Neural cell (in vitro differentiated cells): ENCODE measurements around the gene LRRN3. TPM values are rescaled to one million over a fixed set of nuclear protein-coding genes. Genes with fewer than 3 reads are reported as not detected.

Experiments
- H2AFZ ChIP-seq: fragments of 200-600, 300-800 bp; sonication (generic), shearing (Covaris generic); 2 replicates; pipeline ENCODE4 v1.6.0; 2014; ENCODE audit warnings: low read depth, mild to moderate bottlenecking, antibody characterized with exemption, low read length, moderate library complexity
- H3F3A ChIP-seq: fragments of 200-600 bp; shearing (Covaris generic); 2 replicates; pipeline ENCODE4 v1.6.1; 2016; ENCODE audit warnings: mild to moderate bottlenecking, moderate library complexity, mixed read lengths, antibody characterized with exemption, low read length; ENCODE audit not compliant: insufficient read depth, poor library complexity, severe bottlenecking
- H3K27ac ChIP-seq: fragments of 200-600, 300-800 bp; sonication (generic), shearing (Covaris generic); 2 replicates; pipeline ENCODE4 v1.5.1; 2014; ENCODE audit warnings: mild to moderate bottlenecking, low read length, moderate library complexity
- H3K27me3 ChIP-seq: fragments of 300-800, 200-600 bp; sonication (generic), shearing (Covaris generic); 2 replicates; pipeline ENCODE4 v1.6.0; 2014; ENCODE audit warnings: mild to moderate bottlenecking, low read depth, low read length, moderate library complexity; ENCODE audit not compliant: insufficient read depth
- H3K36me3 ChIP-seq: fragments of 300-800, 200-600 bp; sonication (generic), shearing (Covaris generic); 2 replicates; pipeline ENCODE4 v1.5.1; 2014; ENCODE audit warnings: mild to moderate bottlenecking, antibody characterized with exemption, low read length, moderate library complexity; ENCODE audit not compliant: insufficient read depth
- H3K4me2 ChIP-seq: fragments of 300-800, 200-600 bp; sonication (generic), shearing (Covaris generic); 2 replicates; pipeline ENCODE4 v1.6.0; 2014; ENCODE audit warnings: mild to moderate bottlenecking, low read length
- H3K4me3 ChIP-seq: fragments of 300-800, 200-600 bp; sonication (generic), shearing (Covaris generic); 2 replicates; pipeline ENCODE4 v1.5.1; 2014; ENCODE audit warnings: mild to moderate bottlenecking, low read length, moderate library complexity
- H3K79me2 ChIP-seq: fragments of 200-600 bp; shearing (Covaris generic); replicated peaks from 2 replicates; pipeline ENCODE4 v1.6.0; 2014; ENCODE audit warnings: mild to moderate bottlenecking, low read length, moderate library complexity; ENCODE audit not compliant: insufficient read depth
- H3K9ac ChIP-seq: fragments of 300-800, 200-600 bp; sonication (generic), shearing (Covaris generic); 2 replicates; pipeline ENCODE4 v1.6.1; 2016; ENCODE audit warnings: mild to moderate bottlenecking, low read length, mixed read lengths
- H3K9me2 ChIP-seq: fragments of 200-600 bp; shearing (Covaris generic); 2 replicates; pipeline ENCODE4 v1.6.1; 2016; ENCODE audit warnings: mild to moderate bottlenecking, low read length, mixed read lengths; ENCODE audit not compliant: insufficient read depth
- H3K9me3 ChIP-seq: fragments of 200-600, 300-800 bp; sonication (generic), shearing (Covaris generic); 2 replicates; pipeline ENCODE4 v1.6.1; 2016; ENCODE audit warnings: mild to moderate bottlenecking, mixed run types, low read length, moderate library complexity, mixed read lengths
- H4K20me1 ChIP-seq: fragments of 200-600 bp; shearing (Covaris generic); 2 replicates; pipeline ENCODE4 v1.6.1; 2016; ENCODE audit warnings: mild to moderate bottlenecking, mixed run types; ENCODE audit not compliant: insufficient read depth
- CTCF ChIP-seq: fragments of 450-650 bp; IDR thresholded peaks from 2 replicates; pipeline ENCODE4 v1.5.1; 2014; ENCODE audit warnings: antibody characterized with exemption, mild to moderate bottlenecking, moderate library complexity; ENCODE audit not compliant: poor library complexity, severe bottlenecking
- EP300 ChIP-seq: fragments of 450-650 bp; conservative IDR thresholded peaks from 2 replicates; pipeline ENCODE4 v1.6.1; 2014; ENCODE audit warnings: antibody characterized with exemption, mild to moderate bottlenecking, moderate library complexity; ENCODE audit not compliant: poor library complexity, severe bottlenecking
- EZH2 ChIP-seq: fragments of 200-600, 300-800 bp; shearing (Covaris generic), sonication (generic); IDR thresholded peaks from 2 replicates; pipeline ENCODE4 v1.6.1; 2014; ENCODE audit warnings: antibody characterized with exemption, low read length, borderline replicate concordance, mild to moderate bottlenecking; ENCODE audit not compliant: insufficient read depth, poor library complexity, severe bottlenecking
- MXI1 ChIP-seq: fragments of 450-650 bp; conservative IDR thresholded peaks from 2 replicates; pipeline ENCODE4 v1.6.1; 2014; ENCODE audit warnings: antibody characterized with exemption, mild to moderate bottlenecking; ENCODE audit not compliant: poor library complexity, severe bottlenecking
- POLR2AphosphoS5 ChIP-seq: IDR thresholded peaks from 2 replicates; pipeline ENCODE4 v1.6.1; 2012
- RAD21 ChIP-seq: fragments of 450-650 bp; conservative IDR thresholded peaks from 2 replicates; pipeline ENCODE4 v1.6.1; 2014; ENCODE audit warnings: antibody characterized with exemption, mild to moderate bottlenecking, moderate library complexity
- REST ChIP-seq: IDR thresholded peaks from 2 replicates; pipeline ENCODE4 v1.6.1; 2012; ENCODE audit warnings: borderline replicate concordance
- SMC3 ChIP-seq: fragments of 450-650 bp; conservative IDR thresholded peaks from 2 replicates; pipeline ENCODE4 v1.6.1; 2014; ENCODE audit warnings: antibody characterized with exemption, mild to moderate bottlenecking, moderate library complexity; ENCODE audit not compliant: poor library complexity
- TAF1 ChIP-seq: IDR thresholded peaks from 2 replicates; pipeline ENCODE4 v1.6.1; 2012; ENCODE audit warnings: low read depth
- polyA plus RNA-seq: library from polyadenylated mRNA; depleted of rRNA; stranded (reverse); fragments of >200 nt; gene quantifications from 2 replicates; pipeline ENCODE4 v1.2.3, GENCODE V29; 2014

The LRRN3 gene
- polyA plus RNA-seq, 1 donor from 2014 or later = 138 TPM

GRCh38 chr7:111067682-111068081, 23.2 kb upstream of the LRRN3 start:
- Histone ChIP-seq H3K27me3 (no peaks in the 10 kb centered on the region), H4K20me1 (no peaks in the 10 kb centered on the region)
- TF ChIP-seq MXI1 (no peak), TAF1 (no peak), EP300 (no peak), RAD21 (no peak), SMC3 (no peak), POLR2AphosphoS5 (no peak), EZH2 (no peak), CTCF (no peak), REST (no peak)

GRCh38 chr7:111068618-111069017, 22.3 kb upstream of the LRRN3 start:
- Histone ChIP-seq H3K27ac (no peak overlapping the region), H3K9ac (no peak overlapping the region), H3K36me3 (no peaks in the 10 kb centered on the region), H3K79me2 (no peaks in the 10 kb centered on the region), H3K27me3 (no peaks in the 10 kb centered on the region), H3K4me2 (no peak overlapping the region), H3K9me2 (no peaks in the 10 kb centered on the region), H3F3A (no peaks in the 10 kb centered on the region), H2AFZ (no peak overlapping the region), H3K9me3 (no peaks in the 10 kb centered on the region), H3K4me3 (no peak overlapping the region), H4K20me1 (no peaks in the 10 kb centered on the region)
- no peak for TF ChIP-seq TAF1

More at GRCh38 chr7:111067682-111068081, 23.2 kb upstream of the LRRN3 start:
- H3K4me2 ChIP-seq = no peak overlapping the region
- H3K9me2 ChIP-seq = no peaks in the 10 kb centered on the region
- H3K9me3 ChIP-seq = no peaks in the 10 kb centered on the region
- H3K9ac ChIP-seq = no peak overlapping the region
- H3K79me2 ChIP-seq = no peaks in the 10 kb centered on the region
- H3K4me3 ChIP-seq = no peak overlapping the region
- no peak overlapping the region for H3K27ac ChIP-seq
- no peaks in the 10 kb centered on the region for H3K36me3 ChIP-seq
- no peak overlapping the region for H2AFZ ChIP-seq
- H3F3A ChIP-seq = no peaks in the 10 kb centered on the region

- Histone ChIP-seq H3K79me2 (no peaks in the 10 kb centered on the region), H3K4me3 (no peak overlapping the region), H4K20me1 (no peaks in the 10 kb centered on the region), H3K4me2 (no peak overlapping the region), H3K9ac (no peak overlapping the region), H3K27me3 (no peaks in the 10 kb centered on the region), H3K9me2 (no peaks in the 10 kb centered on the region), H3K27ac (no peak overlapping the region), H3K9me3 (no peaks in the 10 kb centered on the region), H3F3A (no peaks in the 10 kb centered on the region), H2AFZ (no peak overlapping the region), H3K36me3 (no peaks in the 10 kb centered on the region)
- TF ChIP-seq RAD21 (no peak), EP300 (no peak), POLR2AphosphoS5 (no peak), REST (no peak), SMC3 (no peak), MXI1 (no peak), CTCF (no peak), TAF1 (no peak), EZH2 (no peak)
These were observed 19.4 kb upstream of the LRRN3 start for GRCh38 chr7:111071556-111071955.
